ENCODE data around the gene MAN1A1. TPM values are rescaled to one million over a fixed set of nuclear protein-coding genes. Genes with fewer than 3 reads are reported as not detected.

The MAN1A1 gene
- total and polyA plus RNA-seq, 2 donors: 14.7 to 23.6 TPM

- Histone ChIP-seq H3K9me3 (ENCODE audit: control insufficient read depth in 2 of 2, insufficient read depth in 1 of 2, low read length in 1 of 2) (no peaks in the 10 kb centered on the region), H3K27me3 (ENCODE audit: control insufficient read depth in 2 of 2, insufficient read depth in 1 of 2, low read length in 1 of 2) (no peaks in the 10 kb centered on the region), H3K27ac (ENCODE audit: low read depth in 1 of 2, low read length in 1 of 2) (no peak overlapping the region), H3K4me3 (ENCODE audit: low read length in 2 of 2) (no peak overlapping the region), H3K4me1 (ENCODE audit: control insufficient read depth in 2 of 2, insufficient read depth in 2 of 2, low read length in 2 of 2) (no peaks in the 10 kb centered on the region), H3K36me3 (ENCODE audit: control insufficient read depth in 2 of 2, insufficient read depth in 2 of 2, low read length in 1 of 2) (no peaks in the 10 kb centered on the region)
- DNase-seq (ENCODE audit: low read depth in 6 of 9, low spot score in 9 of 9): no peak
- WGBS: 84% methylated on average over 6 of the region's 6 CpGs
Measured at GRCh38 chr6:119132261-119132981, 217.1 kb downstream of the MAN1A1 start.

- 96% methylated on average over 2 of the region's 2 CpGs for WGBS
- DNase-seq (ENCODE audit: low read depth in 6 of 9, low spot score in 9 of 9): no peak
- Histone ChIP-seq H3K4me3 (ENCODE audit: low read length in 2 of 2) (no peak overlapping the region), H3K27ac (ENCODE audit: low read depth in 1 of 2, low read length in 1 of 2) (no peak overlapping the region), H3K4me1 (ENCODE audit: control insufficient read depth in 2 of 2, insufficient read depth in 2 of 2, low read length in 2 of 2) (no peaks in the 10 kb centered on the region), H3K36me3 (ENCODE audit: control insufficient read depth in 2 of 2, insufficient read depth in 2 of 2, low read length in 1 of 2) (no peaks in the 10 kb centered on the region), H3K9me3 (ENCODE audit: control insufficient read depth in 2 of 2, insufficient read depth in 1 of 2, low read length in 1 of 2) (no peaks in the 10 kb centered on the region), H3K27me3 (ENCODE audit: control insufficient read depth in 2 of 2, insufficient read depth in 1 of 2, low read length in 1 of 2) (no peaks in the 10 kb centered on the region)
Measured at GRCh38 chr6:119129968-119130484, 219.5 kb downstream of the MAN1A1 start.

GRCh38 chr6:119129148-119129967, 220.2 kb downstream of the MAN1A1 start:
- Histone ChIP-seq H3K27me3 (ENCODE audit: control insufficient read depth in 2 of 2, insufficient read depth in 1 of 2, low read length in 1 of 2) (no peaks in the 10 kb centered on the region), H3K4me3 (ENCODE audit: low read length in 2 of 2) (no peak overlapping the region), H3K4me1 (ENCODE audit: control insufficient read depth in 2 of 2, insufficient read depth in 2 of 2, low read length in 2 of 2) (no peaks in the 10 kb centered on the region), H3K9me3 (ENCODE audit: control insufficient read depth in 2 of 2, insufficient read depth in 1 of 2, low read length in 1 of 2) (no peaks in the 10 kb centered on the region), H3K36me3 (ENCODE audit: control insufficient read depth in 2 of 2, insufficient read depth in 2 of 2, low read length in 1 of 2) (no peaks in the 10 kb centered on the region), H3K27ac (ENCODE audit: low read depth in 1 of 2, low read length in 1 of 2) (no peak overlapping the region)
- 29% methylated on average over 4 of the region's 4 CpGs for WGBS
- DNase-seq (ENCODE audit: low read depth in 6 of 9, low spot score in 9 of 9): peak; percentile 27 to 81 (median 59)

- WGBS: 94% methylated on average over 2 of the region's 2 CpGs
- no peak overlapping the region for H3K4me3 ChIP-seq (ENCODE audit: low read length in 2 of 2)
- no peaks in the 10 kb centered on the region for H3K36me3 ChIP-seq (ENCODE audit: control insufficient read depth in 2 of 2, insufficient read depth in 2 of 2, low read length in 1 of 2)
Measured at GRCh38 chr6:119128252-119128912, 221.2 kb downstream of the MAN1A1 start.

GRCh38 chr6:119127627-119128026, 221.9 kb downstream of the MAN1A1 start:
- H3K4me1 ChIP-seq (ENCODE audit: control insufficient read depth in 2 of 2, insufficient read depth in 2 of 2, low read length in 2 of 2): no peaks in the 10 kb centered on the region
- H3K9me3 ChIP-seq (ENCODE audit: control insufficient read depth in 2 of 2, insufficient read depth in 1 of 2, low read length in 1 of 2): no peaks in the 10 kb centered on the region
- H3K4me3 ChIP-seq (ENCODE audit: low read length in 2 of 2): no peak overlapping the region
- DNase-seq (ENCODE audit: low read depth in 6 of 9, low spot score in 9 of 9): no peak
- no peaks in the 10 kb centered on the region for H3K27me3 ChIP-seq (ENCODE audit: control insufficient read depth in 2 of 2, insufficient read depth in 1 of 2, low read length in 1 of 2)
- no peak overlapping the region for H3K27ac ChIP-seq (ENCODE audit: low read depth in 1 of 2, low read length in 1 of 2)
- no peaks in the 10 kb centered on the region for H3K36me3 ChIP-seq (ENCODE audit: control insufficient read depth in 2 of 2, insufficient read depth in 2 of 2, low read length in 1 of 2)
- 97% methylated on average over 1 of the region's 1 CpG for WGBS

More at GRCh38 chr6:119128252-119128912, 221.2 kb downstream of the MAN1A1 start:
- Histone ChIP-seq H3K4me1 (ENCODE audit: control insufficient read depth in 2 of 2, insufficient read depth in 2 of 2, low read length in 2 of 2) (no peaks in the 10 kb centered on the region), H3K9me3 (ENCODE audit: control insufficient read depth in 2 of 2, insufficient read depth in 1 of 2, low read length in 1 of 2) (no peaks in the 10 kb centered on the region), H3K27ac (ENCODE audit: low read depth in 1 of 2, low read length in 1 of 2) (no peak overlapping the region), H3K27me3 (ENCODE audit: control insufficient read depth in 2 of 2, insufficient read depth in 1 of 2, low read length in 1 of 2) (no peaks in the 10 kb centered on the region)
- DNase-seq (ENCODE audit: low read depth in 6 of 9, low spot score in 9 of 9): no peak

Measured in thymus (tissue), 11 donors.